Osteocyte (in vitro differentiated cells): Measurements from ENCODE around the gene GHRHR. TPM values are rescaled to one million over a fixed set of nuclear protein-coding genes. Genes with fewer than 3 reads are reported as not detected.

Experiments used
- DNase-seq: peaks from one replicate; pipeline ENCODE4 v3.0.0; 2021; ENCODE audit warnings: mixed read lengths; ENCODE audit not compliant: unreplicated experiment; ENCODE audit errors: extremely low spot score
- H3K27ac Mint-ChIP-seq: one replicate; pipeline ENCODE4 v1.8.0; 2021; ENCODE audit warnings: mild to moderate bottlenecking, mixed read lengths; ENCODE audit not compliant: unreplicated experiment
- H3K27me3 Mint-ChIP-seq: one replicate; pipeline ENCODE4 v1.8.0; 2021; ENCODE audit warnings: mixed read lengths; ENCODE audit not compliant: unreplicated experiment
- H3K36me3 Mint-ChIP-seq: one replicate; pipeline ENCODE4 v1.8.0; 2021; ENCODE audit warnings: mixed read lengths; ENCODE audit not compliant: unreplicated experiment
- H3K4me1 Mint-ChIP-seq: one replicate; pipeline ENCODE4 v1.8.0; 2021; ENCODE audit warnings: mixed read lengths; ENCODE audit not compliant: unreplicated experiment
- H3K4me3 Mint-ChIP-seq: one replicate; pipeline ENCODE4 v1.8.0; 2021; ENCODE audit warnings: mild to moderate bottlenecking, moderate library complexity, mixed read lengths; ENCODE audit not compliant: unreplicated experiment
- H3K9me3 Mint-ChIP-seq: one replicate; pipeline ENCODE4 v1.8.0; 2021; ENCODE audit warnings: mixed read lengths; ENCODE audit not compliant: unreplicated experiment
- total RNA-seq: library from RNA; stranded (reverse); gene quantifications from 2 replicates; pipeline ENCODE4 v1.2.1, GENCODE V29; 2021
- TF ChIP-seq, protein P1 (sequence below): fragments of 200-600 bp; sonication (generic); IDR thresholded peaks from 2 replicates; pipeline ENCODE4 v1.5.0; 2021; ENCODE audit warnings: antibody characterized with exemption, mild to moderate bottlenecking, moderate library complexity

Gene GHRHR
- total RNA-seq, 1 donor from 2014 or later, result not detected

GRCh38 chr7:30932562-30932961 lies 31.2 kb upstream of the GHRHR start:
- TF ChIP-seq, protein P1, sequence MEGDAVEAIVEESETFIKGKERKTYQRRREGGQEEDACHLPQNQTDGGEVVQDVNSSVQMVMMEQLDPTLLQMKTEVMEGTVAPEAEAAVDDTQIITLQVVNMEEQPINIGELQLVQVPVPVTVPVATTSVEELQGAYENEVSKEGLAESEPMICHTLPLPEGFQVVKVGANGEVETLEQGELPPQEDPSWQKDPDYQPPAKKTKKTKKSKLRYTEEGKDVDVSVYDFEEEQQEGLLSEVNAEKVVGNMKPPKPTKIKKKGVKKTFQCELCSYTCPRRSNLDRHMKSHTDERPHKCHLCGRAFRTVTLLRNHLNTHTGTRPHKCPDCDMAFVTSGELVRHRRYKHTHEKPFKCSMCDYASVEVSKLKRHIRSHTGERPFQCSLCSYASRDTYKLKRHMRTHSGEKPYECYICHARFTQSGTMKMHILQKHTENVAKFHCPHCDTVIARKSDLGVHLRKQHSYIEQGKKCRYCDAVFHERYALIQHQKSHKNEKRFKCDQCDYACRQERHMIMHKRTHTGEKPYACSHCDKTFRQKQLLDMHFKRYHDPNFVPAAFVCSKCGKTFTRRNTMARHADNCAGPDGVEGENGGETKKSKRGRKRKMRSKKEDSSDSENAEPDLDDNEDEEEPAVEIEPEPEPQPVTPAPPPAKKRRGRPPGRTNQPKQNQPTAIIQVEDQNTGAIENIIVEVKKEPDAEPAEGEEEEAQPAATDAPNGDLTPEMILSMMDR, result no peak
- Mint-ChIP-seq H3K9me3 (peaks cover 5% of the 10 kb centered on the region), H3K4me3 (no peak overlapping the region), H3K36me3 (no peaks in the 10 kb centered on the region), H3K4me1 (no peaks in the 10 kb centered on the region), H3K27me3 (peaks cover 33% of the 10 kb centered on the region), H3K27ac (no peak overlapping the region)
- DNase-seq, result peak; percentile 62

DNA sequence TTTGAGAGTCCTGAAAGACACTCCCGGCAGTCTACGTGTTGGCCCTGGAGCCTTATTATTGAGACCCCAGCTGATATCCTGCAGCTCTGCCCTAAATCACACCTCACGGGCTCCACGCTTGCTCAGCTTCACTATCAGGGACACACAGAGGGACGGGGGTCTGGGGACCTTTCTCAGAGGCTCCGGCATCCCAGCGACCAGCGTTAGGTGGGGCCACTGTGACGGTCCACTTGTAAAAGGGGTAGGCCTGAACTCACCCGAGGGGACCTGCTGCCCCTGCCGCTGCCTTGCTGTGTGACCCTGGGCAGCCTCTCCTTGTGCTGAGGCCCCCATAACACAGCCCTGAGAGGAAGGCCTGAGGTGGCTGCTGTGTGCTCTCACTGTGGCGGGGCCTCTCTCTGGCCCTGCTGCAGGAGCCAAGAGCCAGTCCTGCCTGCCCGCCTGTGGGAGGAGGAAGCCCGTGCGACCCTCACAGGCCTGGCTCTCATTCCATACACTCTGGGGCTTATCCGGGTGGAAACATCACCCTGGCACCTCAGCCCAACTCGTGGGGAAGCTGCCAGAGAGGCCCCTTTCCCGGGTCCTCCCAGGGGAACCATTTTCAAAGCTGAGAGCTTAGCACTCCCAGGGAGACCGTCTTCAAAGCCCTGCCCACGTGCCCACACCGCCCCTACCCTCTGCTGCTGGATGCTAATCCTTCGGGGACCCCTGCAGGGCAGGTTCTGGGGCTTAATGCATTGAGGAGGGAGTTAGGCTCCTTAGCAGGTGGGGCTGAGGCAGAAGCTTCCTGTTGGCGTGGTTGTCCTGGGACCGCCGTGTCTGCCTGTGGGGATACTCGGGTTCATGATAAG lies 30.4 kb upstream of the GHRHR start:
- Mint-ChIP-seq H3K4me3 (no peak overlapping the region), H3K27me3 (peaks cover 32% of the 10 kb centered on the region)
- DNase-seq, result peak; percentile 84

DNA sequence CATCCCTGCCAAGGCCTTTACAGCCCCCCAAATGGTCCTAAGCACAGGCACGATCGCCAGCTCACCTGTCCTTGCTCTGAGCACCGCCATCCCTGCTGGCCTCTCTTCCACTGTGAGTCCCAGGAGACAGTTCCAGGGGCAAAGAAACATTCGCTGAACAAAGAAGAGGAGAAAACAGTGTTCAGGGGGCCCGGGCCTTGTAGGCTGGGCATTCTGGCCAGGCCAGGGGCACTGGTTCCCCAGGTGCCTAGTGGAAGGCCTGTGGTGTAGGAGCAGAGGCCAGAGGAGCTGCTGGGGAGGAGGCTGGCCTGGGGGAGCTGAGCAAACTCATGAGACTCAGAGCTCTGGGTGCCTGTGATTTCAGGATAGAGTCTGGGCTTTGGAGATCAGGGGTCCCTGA lies 29.5 kb upstream of the GHRHR start:
- DNase-seq, result peak; percentile 68
- Mint-ChIP-seq H3K9me3 (no peaks in the 10 kb centered on the region), H3K4me1 (peaks cover 2% of the 10 kb centered on the region), H3K4me3 (no peak overlapping the region), H3K36me3 (no peaks in the 10 kb centered on the region), H3K27ac (no peak overlapping the region), H3K27me3 (peaks cover 33% of the 10 kb centered on the region)
- TF ChIP-seq, protein P1, result no peak

More for the DNA sequence above, 30.4 kb upstream of the GHRHR start:
- TF ChIP-seq, protein P1, result no peak
- H3K4me1 Mint-ChIP-seq, result no peaks in the 10 kb centered on the region
- no peaks in the 10 kb centered on the region for H3K36me3 Mint-ChIP-seq
- no peak overlapping the region for H3K27ac Mint-ChIP-seq
- no peaks in the 10 kb centered on the region for H3K9me3 Mint-ChIP-seq

DNA sequence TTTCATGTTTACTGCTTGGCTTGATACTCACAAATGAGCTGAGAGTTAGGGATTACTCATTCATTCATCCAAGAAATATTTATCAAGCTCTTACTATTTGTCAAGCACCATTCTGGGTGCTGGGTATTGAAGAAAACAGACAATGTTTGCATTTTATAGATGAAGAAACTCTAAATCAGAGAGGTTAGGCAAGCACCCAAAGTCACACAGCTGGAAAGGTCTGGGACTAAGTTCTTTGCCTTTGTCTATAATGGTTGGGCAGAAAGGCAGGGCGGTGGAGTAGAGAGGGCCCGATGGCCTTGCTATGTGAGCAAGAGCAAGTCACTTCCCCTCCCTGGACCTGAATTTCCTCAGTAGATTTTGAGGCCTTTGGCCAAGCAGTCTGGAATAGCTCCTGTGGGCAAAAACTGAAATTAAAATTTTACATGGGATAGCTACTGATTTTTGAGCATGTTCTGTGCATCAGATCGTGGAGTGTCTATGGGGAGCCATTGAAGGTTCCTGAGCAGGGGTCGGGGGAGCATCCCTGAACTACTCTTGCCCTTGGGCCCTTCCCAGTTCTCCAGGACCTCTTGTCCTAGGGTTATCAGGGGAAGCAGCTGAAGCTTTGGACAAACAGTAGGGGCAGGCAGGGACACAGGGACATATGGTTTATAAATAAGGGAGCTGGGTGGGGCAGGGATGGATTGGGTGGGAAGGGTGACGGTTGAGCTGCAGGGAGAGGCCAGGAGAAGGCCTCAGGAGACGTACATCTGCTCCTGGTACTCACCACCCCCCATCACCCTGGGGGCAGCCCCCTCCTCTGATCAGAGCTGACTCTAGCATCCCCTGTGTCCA lies 28.8 kb upstream of the GHRHR start:
- TF ChIP-seq, protein P1, result no peak
- Mint-ChIP-seq H3K4me3 (no peak overlapping the region), H3K27me3 (peaks cover 36% of the 10 kb centered on the region), H3K4me1 (peaks cover 2% of the 10 kb centered on the region), H3K36me3 (no peaks in the 10 kb centered on the region), H3K27ac (no peak overlapping the region), H3K9me3 (no peaks in the 10 kb centered on the region)
- DNase-seq, result no peak

- H3K4me3 Mint-ChIP-seq, result no peak overlapping the region
- no peak overlapping the region for H3K27ac Mint-ChIP-seq
- TF ChIP-seq, protein P1, result no peak
- H3K27me3 Mint-ChIP-seq, result peaks cover 38% of the 10 kb centered on the region
- peaks cover 2% of the 10 kb centered on the region for H3K4me1 Mint-ChIP-seq
- no peaks in the 10 kb centered on the region for H3K9me3 Mint-ChIP-seq
- peak; percentile 70 for DNase-seq
- no peaks in the 10 kb centered on the region for H3K36me3 Mint-ChIP-seq
Measured at GRCh38 chr7:30935569-30935877, 28.2 kb upstream of the GHRHR start.
